Measurements from ENCODE around the gene DMXL2.
"Not testable (repeated sequence)": the region's sequence is repeated elsewhere in the genome, so short reads cannot be mapped to it uniquely, and the experiment has no call there.

The DMXL2 gene, protein sequence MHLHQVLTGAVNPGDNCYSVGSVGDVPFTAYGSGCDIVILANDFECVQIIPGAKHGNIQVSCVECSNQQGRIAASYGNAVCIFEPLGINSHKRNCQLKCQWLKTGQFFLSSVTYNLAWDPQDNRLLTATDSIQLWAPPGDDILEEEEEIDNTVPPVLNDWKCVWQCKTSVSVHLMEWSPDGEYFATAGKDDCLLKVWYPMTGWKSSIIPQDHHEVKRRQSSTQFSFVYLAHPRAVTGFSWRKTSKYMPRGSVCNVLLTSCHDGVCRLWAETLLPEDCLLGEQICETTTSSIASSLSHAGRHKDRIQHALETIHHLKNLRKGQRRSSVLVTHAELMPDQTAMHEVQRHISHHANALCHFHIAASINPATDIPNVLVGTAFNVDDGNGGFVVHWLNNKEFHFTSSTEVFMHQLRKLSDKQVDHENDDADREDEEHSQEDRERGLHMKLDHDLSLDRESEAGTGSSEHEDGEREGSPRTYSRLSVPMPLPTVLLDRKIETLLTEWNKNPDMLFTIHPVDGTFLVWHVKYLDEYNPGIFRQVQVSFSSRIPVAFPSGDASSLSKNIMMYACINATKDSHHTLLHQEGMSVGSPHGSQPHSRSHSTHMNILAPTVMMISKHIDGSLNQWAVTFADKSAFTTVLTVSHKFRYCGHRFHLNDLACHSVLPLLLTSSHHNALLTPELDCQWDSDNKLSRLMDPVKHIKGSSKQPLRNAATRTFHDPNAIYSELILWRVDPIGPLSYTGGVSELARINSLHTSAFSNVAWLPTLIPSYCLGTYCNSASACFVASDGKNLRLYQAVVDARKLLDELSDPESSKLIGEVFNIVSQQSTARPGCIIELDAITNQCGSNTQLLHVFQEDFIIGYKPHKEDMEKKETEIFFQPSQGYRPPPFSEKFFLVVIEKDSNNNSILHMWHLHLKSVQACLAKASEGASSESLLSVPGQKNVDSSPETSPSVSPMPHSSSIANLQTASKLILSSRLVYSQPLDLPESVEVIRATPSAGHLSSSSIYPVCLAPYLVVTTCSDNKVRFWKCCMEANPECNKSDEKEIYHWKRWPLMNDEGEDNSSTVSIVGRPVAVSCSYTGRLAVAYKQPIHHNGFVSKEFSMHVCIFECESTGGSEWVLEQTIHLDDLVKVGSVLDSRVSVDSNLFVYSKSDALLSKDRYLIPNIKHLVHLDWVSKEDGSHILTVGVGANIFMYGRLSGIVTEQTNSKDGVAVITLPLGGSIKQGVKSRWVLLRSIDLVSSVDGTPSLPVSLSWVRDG (N-terminal part only)

DNA sequence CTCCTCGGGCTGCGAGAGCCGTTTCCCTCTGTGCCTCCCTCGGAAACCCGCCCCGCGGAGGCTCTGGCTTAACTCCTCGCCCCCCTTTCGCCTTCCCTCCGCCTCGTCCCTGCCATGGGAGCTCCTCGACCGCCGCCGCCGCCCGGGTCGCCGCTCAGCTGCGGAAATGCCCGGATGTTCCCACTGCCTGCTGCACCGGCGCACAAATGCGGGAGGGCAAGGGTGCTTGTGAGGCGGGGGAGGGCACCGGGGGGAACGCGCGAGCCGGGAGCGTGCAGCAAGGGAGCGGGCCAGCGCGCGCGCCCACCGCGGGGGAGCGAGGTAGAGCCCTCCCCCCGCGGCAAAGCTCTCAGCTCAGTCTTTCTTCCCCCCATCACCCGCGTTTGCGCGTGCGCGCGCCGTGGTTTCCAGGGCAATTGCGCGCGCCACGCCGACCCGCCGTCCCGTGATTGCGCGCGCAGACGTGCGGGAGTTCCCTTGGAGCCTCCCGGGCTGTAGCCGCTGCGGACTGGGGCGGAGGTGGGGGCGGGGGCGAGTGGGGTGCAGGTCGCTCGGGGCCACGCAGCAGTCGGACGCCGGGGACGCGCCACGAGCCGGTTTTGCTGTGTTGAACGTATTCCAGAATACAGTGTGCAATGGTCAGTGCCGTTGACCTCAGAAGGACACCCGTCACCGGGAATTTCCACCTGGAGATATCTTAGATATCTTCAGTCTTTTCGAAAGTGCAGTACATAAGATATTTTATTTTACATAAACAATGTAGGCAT is at the start of gene DMXL2:
DMXL2 (minus strand) TSS at position 168 of the 767 bp plus-strand sequence. CDS start 226 bp downstream, outside the sequence.
- peak; percentile 74 for DNase-seq (ENCODE audit: low read depth)

DNA sequence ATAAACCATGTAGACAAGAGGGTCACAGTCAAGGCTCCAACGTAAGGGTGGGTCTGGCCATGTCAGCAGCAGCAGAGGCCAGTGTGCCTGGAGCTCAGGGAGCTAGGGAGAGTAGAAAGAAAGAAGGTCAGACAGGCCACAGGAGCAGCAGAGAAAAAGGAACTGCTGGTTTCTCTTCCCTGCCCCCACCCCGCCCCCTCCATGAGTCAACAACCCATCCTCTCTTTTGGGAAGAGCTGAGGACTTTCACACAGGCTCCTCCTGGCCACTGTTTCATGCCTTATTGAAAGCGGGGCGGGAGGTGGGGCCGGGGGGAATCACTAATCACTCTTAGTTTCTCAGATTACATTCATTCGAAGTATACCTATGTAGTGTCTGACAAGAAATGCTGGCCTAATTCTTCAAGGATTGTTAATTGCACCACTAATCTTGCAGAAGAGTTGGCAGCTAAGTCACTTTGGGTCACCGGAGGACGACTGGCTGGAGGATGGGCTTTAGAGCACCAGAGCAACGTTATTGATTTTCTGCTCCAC is 49.6 kb upstream of the DMXL2 start:
- DNase-seq (ENCODE audit: low read depth) = no peak

DNA sequence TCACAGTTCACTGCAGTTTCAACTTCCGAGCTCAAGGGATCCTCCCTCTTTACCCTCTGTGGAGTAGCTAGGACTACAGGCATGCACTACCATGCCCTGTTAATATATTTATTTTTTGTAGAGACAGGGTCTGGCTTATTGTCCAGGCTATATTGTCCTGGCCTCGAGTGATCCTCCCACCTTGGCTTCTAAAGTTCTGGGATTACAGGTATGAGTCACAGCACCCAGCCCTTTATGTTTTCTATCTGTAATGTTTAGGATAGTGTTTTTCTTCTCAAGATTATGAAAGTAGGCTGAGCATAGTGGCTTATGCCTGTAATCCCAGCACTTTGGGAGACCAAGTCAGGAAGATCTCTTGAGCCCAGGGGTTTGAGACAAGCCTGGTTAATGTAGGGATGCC is 46.8 kb upstream of the DMXL2 start:
- no peak for DNase-seq (ENCODE audit: low read depth)

DNA sequence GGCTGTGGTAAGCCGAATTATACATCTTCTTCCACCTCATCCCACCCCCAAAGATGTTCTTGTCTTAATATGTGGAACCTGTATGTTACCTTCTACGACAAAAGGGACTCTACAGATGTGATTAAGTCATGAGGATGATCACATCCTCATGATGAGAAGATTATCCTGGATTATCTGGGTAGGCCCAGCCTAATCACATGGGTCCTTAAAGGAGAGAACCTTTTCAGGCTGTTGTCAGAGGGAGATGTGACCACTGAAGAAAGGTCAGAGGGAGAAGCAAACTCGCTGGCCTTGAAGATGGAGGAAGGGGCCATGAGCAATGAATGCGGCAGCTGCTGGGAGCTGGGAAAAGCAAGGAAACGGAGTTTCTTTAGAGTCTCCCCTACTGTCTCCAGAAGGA is 45.9 kb upstream of the DMXL2 start:
- DNase-seq (ENCODE audit: low read depth) = no peak

DNA sequence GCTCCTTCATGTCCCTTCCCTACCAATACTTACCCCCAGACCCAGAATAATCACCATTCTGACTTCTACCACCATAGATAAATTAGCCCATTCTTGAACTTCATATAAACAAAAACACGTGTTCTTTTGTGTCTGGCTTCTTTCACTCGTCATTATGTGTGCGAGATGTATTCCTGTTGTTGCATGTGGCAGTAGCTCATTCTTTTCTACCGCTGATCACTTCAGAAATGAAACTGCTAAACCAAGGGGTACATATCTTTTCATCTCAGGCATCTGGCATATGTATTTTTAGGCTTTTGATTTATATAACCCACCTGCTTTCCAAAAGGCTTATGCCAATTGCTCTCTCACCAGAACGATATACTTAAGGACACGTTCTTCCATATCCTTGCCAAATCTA is 44.9 kb upstream of the DMXL2 start:
- no peak for DNase-seq (ENCODE audit: low read depth)

DNA sequence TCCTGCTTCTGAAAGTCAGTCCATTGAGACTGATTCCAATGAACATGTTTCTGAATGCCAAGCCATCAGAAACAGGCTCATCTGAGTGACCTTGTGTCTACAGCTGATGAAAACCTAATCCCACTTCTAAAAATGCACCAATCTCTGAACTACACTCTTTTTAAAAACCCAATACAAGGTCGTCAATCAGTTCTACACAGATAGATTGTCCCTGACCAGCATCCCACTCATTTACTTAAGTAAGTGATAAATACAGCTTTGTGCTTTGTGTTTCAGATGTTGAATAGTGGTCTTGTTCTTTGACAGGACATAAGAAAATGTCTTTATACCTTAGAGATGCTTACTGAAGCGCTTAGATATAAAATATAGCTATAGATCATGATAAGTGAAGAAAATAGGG is 38.5 kb upstream of the DMXL2 start:
- no peak for DNase-seq (ENCODE audit: low read depth)

DNA sequence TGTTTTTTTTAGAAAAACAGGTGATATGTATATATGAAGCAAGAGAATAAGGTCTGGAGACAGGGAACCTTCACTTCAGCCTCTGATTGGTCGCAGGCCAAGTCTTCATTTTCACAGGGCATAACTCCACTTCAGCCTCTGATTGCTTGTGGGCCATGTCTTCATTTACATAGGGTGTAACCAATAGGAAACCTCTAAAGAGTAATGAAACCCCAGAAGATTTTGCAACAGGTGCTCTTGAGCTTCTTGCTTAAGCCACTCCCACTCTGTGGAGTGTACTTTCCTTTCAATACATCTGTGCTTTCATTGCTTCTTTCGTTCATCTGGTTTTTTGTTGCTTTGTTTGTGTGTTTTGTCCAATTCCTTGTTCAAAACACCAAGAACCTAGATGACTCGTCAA is 36.1 kb upstream of the DMXL2 start:
- DNase-seq (ENCODE audit: low read depth) = no peak

DNA sequence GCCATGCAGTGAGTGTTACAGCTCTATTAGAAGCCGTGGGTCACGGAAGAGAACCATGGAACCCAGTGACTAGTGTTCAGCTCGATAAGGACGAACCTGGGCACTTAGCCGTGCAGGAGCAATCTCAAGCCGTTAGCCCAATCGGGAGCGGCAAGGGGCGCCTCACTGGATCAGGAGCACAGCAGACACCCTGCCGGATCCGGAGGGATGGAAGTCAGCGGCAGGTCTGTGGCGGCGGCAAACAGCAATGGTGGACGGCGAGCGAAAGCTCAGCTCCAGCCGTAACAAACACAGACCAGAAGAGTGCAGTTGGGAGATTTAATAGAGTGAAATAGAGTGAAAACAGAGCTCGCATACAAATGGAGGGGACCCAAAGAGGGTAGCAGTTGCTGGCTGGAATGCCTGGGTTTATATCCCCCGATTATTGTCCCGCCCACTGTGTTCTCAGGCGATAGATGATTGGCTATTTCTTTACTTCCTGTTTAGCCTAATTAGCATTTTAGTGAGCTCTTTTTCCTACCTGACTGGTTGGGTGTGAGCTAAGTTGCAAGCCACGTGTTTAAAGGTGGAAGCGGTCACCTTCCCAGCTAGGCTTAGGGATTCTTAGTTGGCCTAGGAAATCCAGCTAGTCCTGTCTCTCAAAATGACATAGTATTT is 33.0 kb upstream of the DMXL2 start:
- DNase-seq (ENCODE audit: low read depth) = not testable (repeated sequence)

DNA sequence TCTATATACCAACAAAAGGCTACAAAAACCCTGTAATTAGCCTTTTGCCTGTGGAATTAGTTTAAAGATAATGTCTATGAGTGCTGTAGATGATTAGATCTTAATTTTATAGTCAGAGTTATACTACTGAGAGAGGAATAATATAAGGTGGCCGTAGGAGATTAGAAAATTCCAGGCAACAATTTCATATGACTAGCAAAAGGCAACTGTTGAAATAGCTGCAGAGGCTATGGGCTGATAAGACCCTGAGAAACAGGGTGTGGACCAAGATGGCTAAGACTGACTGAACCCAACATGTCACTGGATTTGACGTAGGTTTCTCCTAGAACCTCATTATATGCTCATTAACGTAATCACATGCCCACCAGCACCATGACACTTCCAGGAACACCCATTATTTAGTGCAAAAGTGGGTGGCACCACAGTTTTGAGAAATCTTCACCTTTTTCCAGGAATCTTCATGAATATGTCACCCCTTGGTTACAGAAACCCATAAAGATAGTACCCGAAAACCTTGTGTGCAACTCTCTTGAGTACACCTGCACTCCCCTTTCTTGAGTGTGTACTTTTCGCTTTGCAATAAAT is 29.6 kb upstream of the DMXL2 start:
- no peak for DNase-seq (ENCODE audit: low read depth)

DNA sequence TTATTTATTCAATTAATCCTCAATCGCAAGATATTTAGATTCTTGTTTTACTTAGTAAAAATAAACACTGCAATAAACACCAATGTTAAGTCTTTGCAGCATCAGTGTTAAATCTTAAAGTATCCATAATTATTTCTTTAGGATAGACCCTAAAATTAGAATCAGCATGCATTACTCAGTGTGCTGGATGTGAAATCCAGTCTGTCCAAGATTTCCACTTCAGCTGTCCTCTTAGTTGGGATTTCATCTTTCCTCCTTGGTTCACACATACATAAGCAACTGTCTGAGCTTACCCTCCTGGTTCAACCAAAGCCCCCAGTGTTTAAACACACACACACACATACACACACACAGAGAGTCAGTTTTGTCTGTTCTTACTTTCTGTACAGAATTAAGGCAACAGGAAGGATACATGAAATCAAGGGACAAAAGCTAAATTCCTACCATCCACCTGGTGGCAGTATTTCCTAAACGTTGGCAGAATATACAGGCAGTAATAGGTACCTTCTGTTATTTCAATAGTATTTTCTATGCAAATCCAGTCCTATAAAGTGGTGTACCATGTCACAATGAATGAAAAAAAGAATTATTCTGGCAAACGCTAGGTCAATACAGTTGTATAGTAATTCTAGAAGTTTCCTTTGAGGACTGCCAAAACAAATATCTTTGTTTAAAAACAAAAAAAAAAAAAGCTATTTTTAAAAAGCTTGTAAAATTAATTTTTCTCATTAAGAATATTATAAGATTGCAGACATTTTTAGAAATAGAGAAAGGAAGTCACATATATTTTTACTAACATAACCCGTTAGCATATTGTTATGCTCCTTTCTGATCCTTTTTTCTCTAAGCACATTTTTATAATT is 27.3 kb upstream of the DMXL2 start:
- DNase-seq (ENCODE audit: low read depth) = no peak

DNA sequence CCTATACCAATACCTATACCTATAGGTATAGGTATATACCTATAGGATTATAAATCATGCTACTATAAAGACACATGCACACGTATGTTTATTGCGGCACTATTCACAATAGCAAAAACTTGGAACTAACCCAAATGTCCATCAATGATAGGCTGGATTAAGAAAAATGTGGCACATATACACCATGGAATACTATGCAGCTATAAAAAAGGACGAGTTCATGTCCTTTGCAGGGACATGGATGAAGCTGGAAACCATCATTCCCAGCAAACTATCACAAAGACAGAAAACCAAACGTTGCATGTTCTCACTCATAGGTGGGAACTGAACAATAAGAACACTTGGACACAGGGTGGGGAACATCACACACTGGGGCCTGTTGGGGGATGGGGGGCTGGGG is 26.1 kb upstream of the DMXL2 start:
- not testable (repeated sequence) for DNase-seq (ENCODE audit: low read depth)

DNA sequence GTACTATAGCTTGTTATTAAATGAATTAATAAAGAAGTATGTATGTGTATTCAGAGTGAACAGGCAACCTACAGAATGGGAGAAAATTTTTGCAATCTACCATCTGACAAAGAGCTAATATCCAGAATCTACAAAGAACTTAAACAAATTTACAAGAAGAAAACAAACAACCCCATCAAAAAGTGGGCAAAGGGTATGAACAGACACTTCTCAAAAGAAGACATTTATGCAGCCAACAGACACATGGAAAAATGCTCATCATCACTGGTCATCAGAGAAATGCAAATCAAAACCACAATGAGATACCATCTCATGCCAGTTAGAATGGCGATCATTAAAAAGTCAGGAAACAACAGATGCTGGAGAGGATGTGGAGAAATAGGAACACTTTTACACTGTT is 25.5 kb upstream of the DMXL2 start:
- not testable (repeated sequence) for DNase-seq (ENCODE audit: low read depth)

DNA sequence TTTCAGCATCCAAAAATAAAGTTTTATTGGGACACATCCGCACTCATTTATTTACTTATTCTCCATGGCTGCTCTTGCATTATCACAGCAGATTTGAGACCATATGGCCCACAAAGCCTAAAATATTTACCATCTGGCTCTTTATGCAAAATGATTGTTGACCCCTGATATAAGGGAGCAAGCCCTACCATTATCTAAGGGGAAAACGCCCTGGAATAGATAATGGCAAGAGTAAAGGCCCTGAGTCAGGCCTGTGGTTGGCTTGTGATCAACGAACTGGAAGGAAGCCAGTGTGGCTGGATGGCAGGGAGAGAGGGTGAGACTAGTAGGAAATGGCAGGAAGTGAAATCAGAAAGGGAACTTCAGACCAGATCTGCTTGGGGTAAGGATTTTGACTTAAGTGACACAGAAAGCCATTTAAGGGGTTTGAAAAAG is 24.6 kb upstream of the DMXL2 start:
- no peak for DNase-seq (ENCODE audit: low read depth)

DNA sequence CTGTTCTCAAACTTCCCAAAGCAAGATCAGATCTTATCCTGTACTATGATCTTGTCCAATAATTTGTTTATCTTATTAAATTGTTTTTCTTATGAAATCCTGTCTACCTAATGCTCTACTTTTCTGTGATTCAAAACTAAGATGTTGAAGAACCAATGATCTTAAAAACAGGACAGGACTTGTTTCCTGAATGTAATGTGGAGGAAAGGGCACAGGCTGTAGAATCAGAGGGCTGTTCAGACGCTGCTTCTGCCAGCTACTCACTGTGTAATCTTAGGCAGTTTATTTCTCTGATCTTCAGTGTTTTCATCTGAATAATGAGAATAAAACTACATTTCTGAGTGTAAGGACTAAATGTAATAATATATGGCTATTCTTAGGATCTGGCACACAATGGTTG is 20.1 kb upstream of the DMXL2 start:
- no peak for DNase-seq (ENCODE audit: low read depth)

DNA sequence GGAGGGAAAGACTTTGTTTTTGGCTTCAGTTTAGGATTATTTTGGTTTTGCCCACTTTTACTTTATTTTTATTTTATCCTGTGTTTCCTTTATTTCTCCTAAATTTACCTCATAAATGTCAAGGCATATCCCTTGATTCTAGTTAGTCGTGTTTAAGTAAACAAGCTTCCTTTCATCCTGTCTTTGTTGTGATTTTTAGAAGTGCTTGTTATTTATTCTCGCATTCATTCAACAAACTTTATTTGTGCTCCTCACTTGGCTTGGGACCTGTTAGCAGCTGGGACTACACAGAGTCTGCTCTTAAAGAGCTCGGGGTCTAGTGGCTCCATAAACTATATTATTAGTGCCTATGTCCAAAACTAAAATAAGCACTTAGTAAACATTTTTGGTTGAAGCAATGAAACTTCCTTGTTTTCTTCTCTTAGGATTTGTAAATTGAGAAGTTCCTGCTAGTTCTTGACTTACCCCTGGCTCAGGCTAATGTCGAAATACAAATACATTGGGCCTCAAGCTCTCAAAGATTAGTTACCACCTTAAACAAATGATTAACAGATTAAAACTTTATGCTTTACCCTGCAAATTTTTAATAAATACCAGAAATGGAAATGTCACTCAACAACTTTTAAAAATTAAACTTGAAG is 19.0 kb upstream of the DMXL2 start:
- DNase-seq (ENCODE audit: low read depth) = no peak

DNA sequence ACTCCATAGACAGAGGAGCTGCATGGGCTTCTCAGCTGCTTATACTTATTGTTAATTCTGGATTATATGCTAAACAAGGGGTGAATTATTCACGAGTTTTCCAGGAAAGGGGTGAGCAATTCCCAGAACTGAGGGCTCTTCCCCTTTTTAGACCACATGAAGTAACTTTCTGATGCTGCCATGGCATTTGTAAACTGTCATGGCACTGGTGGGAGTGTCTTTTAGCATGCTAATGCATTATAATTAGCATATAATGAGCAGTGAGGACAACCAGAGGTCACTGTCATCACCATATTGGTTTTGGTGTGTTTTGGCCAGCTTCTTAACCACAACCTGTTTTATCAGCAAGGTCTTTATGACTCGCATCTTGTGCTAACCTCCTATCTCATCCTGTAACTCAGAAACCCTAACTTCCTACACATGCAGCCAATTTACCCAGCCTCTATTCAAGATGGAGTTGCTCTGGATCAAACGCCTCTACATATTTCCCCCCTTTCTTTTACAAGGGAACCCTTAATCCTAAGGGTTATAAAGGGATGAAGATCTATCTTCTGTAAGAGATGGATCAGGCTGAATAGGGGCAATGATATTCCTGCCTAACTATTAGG is 12.1 kb upstream of the DMXL2 start:
- DNase-seq (ENCODE audit: low read depth) = no peak

DNA sequence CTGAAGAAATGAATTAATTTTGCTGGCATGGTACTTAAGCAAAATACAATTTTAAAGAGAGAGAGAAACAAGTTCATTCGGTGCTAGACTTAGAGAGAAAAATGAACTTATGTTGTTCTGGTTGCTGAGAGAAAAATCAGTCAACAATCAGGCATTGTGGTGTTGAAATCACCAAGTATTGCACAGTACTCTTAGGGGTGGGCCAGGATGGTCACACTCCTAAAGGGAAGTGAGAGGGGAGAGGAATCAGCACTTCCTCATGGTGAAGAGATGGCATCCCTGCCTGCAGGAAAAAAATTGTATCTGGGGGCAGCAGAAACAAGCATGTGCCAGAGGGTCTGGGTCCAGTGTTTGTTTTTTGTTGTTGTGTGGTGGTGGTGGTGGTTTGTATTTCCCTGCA is 7.0 kb upstream of the DMXL2 start:
- no peak for DNase-seq (ENCODE audit: low read depth)

DNA sequence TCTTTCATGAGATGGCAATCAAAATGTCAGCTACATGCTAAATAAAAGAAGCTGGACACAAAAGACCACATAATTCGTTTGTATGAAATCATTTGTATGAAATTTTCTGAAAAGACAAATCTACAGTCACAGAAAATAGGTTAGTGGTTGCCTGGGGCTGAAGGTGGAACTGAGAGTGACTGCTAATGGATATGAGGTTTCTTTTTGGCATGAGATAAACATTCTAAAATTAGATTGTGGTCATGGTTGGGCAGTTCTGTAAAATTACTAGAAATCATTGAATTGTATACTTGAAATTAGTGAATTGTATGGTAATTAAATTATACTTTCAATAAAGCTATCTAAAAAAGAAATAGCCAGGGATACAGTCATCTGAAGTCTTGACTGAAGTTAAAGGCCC is 2.7 kb upstream of the DMXL2 start:
- no peak for DNase-seq (ENCODE audit: low read depth)

All from stimulated activated CD8-positive, alpha-beta memory T cell treated with anti-CD3 and anti-CD28 coated beads, Interleukin-4, amount 100 ng/mL, for 24 hours (primary cell).